ENCODE data around the gene LILRB5.

- TF ChIP-seq TEAD4 (CRISPR knock-in tag; IDR thresholded peaks at IDR 0.05) (no peak), ZSCAN18 (CRISPR knock-in tag; IDR thresholded peaks at IDR 0.05) (no peak)
Observed at GRCh38 chr19:54294539-54294938, 37.5 kb upstream of the LILRB5 start.
